SH-SY5Y (cell line): ENCODE data around the gene GPR153.

ENCODE experiments used
- GATA2 ChIP-seq: IDR thresholded peaks from 2 replicates; pipeline ENCODE4 v1.6.1; 2011; ENCODE audit warnings: mild to moderate bottlenecking, low read depth, low read length
- GATA3 ChIP-seq: IDR thresholded peaks from 2 replicates; pipeline ENCODE4 v1.6.1; 2011; ENCODE audit warnings: low read depth, mild to moderate bottlenecking, low read length, moderate library complexity

DNA sequence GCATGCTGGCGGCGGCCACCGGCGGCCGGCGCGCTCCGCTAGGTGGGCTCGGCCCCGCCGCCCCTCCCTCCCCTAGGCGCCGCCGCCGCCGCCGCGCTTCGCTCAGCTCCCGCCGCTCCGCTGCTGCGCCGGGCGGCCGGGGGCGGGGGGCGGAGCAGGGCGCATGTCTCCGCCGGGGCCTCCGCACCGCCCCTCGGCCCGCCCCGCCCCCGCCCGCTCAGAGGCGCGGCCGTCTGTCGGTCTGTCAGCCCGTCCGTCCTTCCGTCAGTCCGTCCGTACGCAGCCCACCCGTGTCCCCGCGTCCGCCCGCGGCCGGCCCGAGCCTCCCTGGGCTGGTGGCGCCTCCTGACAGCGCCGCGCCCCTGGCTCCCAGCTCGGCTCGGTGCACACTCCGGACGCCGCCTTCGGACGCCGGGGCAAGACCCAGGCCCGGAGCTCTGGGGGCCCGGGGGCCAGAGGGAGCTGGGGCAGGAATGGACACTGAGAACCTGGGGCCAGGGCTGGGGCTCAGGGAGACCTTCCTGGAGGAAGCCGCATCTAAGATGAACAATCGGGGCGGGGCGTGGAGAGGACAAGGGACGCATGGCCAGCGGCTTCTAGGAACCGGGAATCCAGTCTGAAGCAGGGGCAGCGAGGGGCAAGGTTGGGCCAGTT, at the start of gene GPR153:
- TF ChIP-seq GATA2 = no peak
- no peak for TF ChIP-seq GATA3
